Hepatic stellate cell (primary cell): Measurements from ENCODE around the gene PHACTR1.
"Not testable (repeated sequence)": the region's sequence is repeated elsewhere in the genome, so short reads cannot be mapped to it uniquely, and the experiment has no call there.

ENCODE experiments used
- DNase-seq: peaks from one replicate; pipeline ENCODE4 v3.0.0; 2011; ENCODE audit warnings: low spot score

Gene PHACTR1

GRCh38 chr6:12716298-12716916 lies at the start of gene PHACTR1:
TSS of gene PHACTR1 (plus strand) at chr6:12716767.
- no peak for DNase-seq

GRCh38 chr6:12666886-12667285 lies 49.7 kb upstream of the PHACTR1 start:
- no peak for DNase-seq

GRCh38 chr6:12675931-12676330 lies 40.6 kb upstream of the PHACTR1 start:
- no peak for DNase-seq

- no peak for DNase-seq
Observed at GRCh38 chr6:12679341-12679740, 37.2 kb upstream of the PHACTR1 start.

GRCh38 chr6:12693122-12693521 lies 23.4 kb upstream of the PHACTR1 start:
- no peak for DNase-seq

GRCh38 chr6:12698298-12698697 lies 18.3 kb upstream of the PHACTR1 start:
- no peak for DNase-seq

GRCh38 chr6:12704946-12705345 lies 11.6 kb upstream of the PHACTR1 start:
- no peak for DNase-seq

- peak; percentile 1 for DNase-seq
Observed at GRCh38 chr6:12709116-12709515, 7.5 kb upstream of the PHACTR1 start.

- no peak for DNase-seq
Observed at GRCh38 chr6:12709556-12710232, 6.9 kb upstream of the PHACTR1 start.

GRCh38 chr6:12710921-12711320 lies 5.6 kb upstream of the PHACTR1 start:
- no peak for DNase-seq

- DNase-seq = no peak
Observed at GRCh38 chr6:12714022-12714421, 2.5 kb upstream of the PHACTR1 start.

- DNase-seq = no peak
Observed at GRCh38 chr6:12715437-12715836, 1.1 kb upstream of the PHACTR1 start.

- DNase-seq = no peak
Observed at GRCh38 chr6:12717356-12717755, 789 bp downstream of the PHACTR1 start.

- DNase-seq = no peak
Observed at GRCh38 chr6:12718015-12718414, 1.4 kb downstream of the PHACTR1 start.

- DNase-seq = no peak
Observed at GRCh38 chr6:12719017-12719416, 2.5 kb downstream of the PHACTR1 start.

- no peak for DNase-seq
Observed at GRCh38 chr6:12720310-12720709, 3.7 kb downstream of the PHACTR1 start.

GRCh38 chr6:12725263-12725662 lies 8.7 kb downstream of the PHACTR1 start:
- no peak for DNase-seq

- no peak for DNase-seq
Observed at GRCh38 chr6:12729467-12729866, 12.9 kb downstream of the PHACTR1 start.

GRCh38 chr6:12730809-12731208 lies 14.2 kb downstream of the PHACTR1 start:
- not testable (repeated sequence) for DNase-seq

GRCh38 chr6:12733876-12734275 lies 17.3 kb downstream of the PHACTR1 start:
- no peak for DNase-seq

- no peak for DNase-seq
Observed at GRCh38 chr6:12735786-12736185, 19.2 kb downstream of the PHACTR1 start.

GRCh38 chr6:12748411-12748810 lies 31.8 kb downstream of the PHACTR1 start:
- DNase-seq = no peak

- no peak for DNase-seq
Observed at GRCh38 chr6:12748815-12749521, 32.4 kb downstream of the PHACTR1 start.
